HG03469 (cell line): Measurements from ENCODE around the gene CIZ1.

Experiments
- ATAC-seq: cut with Tn5 transposase; IDR thresholded peaks from one replicate; pipeline ENCODE4 v1.9.1; 2021; ENCODE audit warnings: mild to moderate bottlenecking, moderate library complexity, moderate number of reproducible peaks; ENCODE audit not compliant: unreplicated experiment

The CIZ1 gene

GRCh38 chr9:128116104-128117083 is 75.0 kb downstream of the CIZ1 start:
- ATAC-seq, result no peak
